Cardiac fibroblast (primary cell): ENCODE measurements around the gene RAC3.

Experiments used
- DNase-seq, 2 donors: peaks; one replicate each; pipeline versions ENCODE4 v3.0.0 to v3.0.0-alpha.2; 2010; ENCODE audit warnings: low read depth in 2 of 2
- H3K4me3 ChIP-seq, 2 donors: replicated peaks in 1 of 2; 1 replicate in 1 of 2; 2 replicates in 1 of 2; pipeline ENCODE4 v1.5.1; 2011; ENCODE audit warnings: low read depth in 2 of 2, low read length in 2 of 2, mild to moderate bottlenecking in 2 of 2, moderate library complexity in 1 of 2
- CTCF ChIP-seq: IDR thresholded peaks from one replicate; pipeline ENCODE4 v1.5.1; 2011; ENCODE audit warnings: low read depth, mild to moderate bottlenecking, low read length, inconsistent platforms

Gene RAC3

DNA sequence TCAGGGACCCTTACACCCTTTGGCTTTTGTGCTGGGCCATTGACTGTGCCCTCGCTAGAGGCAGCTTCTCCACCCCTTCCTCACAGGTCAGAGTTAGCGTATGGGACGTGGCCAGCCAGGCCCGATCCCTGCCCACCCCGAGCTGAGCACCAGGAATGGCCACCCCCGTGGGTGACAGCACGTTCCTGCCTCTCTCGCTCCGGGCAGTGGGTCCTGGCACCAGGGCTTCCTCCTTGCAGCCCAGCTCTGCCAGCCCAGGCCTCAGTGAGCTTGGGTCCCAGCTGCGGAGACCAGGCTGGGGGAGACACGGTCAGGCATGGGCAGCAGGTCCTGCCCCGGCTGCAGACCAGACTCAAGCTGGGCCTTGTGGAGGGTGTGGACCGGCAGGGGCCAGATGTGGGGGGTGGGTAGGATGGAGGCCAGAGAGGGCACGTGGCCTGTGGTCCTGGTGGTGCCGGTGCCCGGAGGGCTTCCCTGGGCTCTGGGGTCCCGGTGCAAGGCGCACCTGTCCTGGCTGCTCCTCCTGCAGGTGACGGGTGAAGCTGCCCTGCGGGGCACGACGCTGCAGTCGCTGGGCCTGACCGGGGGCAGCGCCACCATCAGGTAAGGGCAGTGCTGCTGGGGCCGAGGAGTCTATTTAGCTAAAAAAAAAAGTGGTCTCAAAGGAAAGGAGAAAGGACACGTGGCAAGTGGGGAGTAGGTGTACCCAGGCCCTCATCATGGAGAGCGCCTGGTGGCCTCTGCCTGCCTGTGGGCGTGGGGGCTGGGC is 35.8 kb upstream of the RAC3 start:
- DNase-seq: no peak
- no peak overlapping the region for H3K4me3 ChIP-seq
- TF ChIP-seq CTCF: no peak

DNA sequence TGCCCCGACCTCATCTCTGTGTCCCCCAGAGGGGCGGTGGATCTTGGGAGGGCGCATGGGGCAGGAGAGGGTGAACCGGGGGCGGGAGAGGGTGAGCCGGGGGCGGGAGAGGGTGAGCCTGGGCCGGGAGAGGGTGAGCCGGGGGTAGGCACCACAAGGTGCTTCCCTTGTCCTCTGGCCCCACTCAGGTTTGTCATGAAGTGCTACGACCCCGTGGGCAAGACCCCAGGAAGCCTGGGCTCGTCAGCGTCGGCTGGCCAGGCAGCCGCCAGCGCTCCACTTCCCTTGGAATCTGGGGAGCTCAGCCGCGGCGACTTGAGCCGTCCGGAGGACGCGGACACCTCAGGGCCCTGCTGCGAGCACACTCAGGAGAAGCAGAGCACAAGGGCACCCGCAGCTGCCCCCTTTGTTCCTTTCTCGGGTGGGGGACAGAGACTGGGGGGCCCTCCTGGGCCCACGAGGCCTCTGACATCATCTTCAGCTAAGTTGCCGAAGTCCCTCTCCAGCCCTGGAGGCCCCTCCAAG is 35.2 kb upstream of the RAC3 start:
- no peak for DNase-seq
- no peak overlapping the region for H3K4me3 ChIP-seq
- no peak for TF ChIP-seq CTCF

DNA sequence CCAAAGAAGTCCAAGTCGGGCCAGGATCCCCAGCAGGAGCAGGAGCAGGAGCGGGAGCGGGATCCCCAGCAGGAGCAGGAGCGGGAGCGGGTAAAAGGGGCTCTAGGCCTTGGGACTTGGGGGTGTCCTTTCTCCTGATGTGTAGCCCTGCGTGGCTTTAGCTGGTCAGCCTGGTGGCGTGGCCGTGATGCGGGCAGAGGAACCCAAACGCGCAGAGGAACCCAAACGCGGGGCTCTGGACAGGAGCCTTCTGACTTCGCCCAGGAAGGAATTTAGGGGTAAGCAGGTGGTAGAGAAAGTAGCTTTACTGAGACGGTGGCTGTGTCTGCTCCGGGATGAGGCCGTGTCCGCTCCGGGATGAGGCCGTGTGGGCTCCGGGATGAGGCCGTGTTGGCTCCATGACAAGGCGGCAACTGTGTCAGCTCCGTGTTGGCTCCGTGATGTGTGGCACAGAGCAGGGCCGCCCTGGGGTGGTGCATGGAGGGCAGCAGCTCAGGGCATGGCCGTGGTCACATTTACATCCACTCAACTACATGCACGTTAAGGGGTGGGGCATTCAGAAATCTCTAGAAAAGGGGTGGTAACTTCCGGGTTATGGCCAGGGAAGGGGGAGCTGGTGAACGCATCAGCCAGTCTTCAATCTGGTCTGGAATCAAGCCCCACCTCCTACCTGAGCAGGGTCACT is 34.6 kb upstream of the RAC3 start:
- no peak for DNase-seq
- TF ChIP-seq CTCF: no peak
- no peak overlapping the region for H3K4me3 ChIP-seq

DNA sequence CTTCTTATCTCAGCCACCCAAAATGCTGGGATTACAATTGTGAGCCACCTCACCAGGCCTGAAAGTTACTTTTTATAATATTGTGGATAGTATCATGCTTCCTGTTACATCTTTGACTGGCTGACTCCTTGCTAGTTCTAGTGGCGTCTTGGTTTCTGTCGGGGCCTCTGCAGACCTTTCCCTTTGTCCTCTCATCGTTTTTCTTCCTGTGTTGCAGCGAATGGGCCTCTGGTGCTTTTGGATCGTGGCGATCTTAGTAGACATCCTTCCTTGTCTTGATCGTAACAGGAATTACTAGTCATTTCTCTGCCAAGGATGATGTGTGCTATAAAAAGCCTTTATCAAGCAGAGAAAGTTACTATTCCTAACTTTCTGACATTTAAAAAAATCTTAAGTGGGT is 33.3 kb upstream of the RAC3 start:
- no peak for DNase-seq
- no peak for TF ChIP-seq CTCF
- no peak overlapping the region for H3K4me3 ChIP-seq

- TF ChIP-seq CTCF: no peak
- no peak for DNase-seq
- H3K4me3 ChIP-seq: no peak overlapping the region
These were observed 32.6 kb upstream of the RAC3 start for GRCh38 chr17:81998691-81999438.

DNA sequence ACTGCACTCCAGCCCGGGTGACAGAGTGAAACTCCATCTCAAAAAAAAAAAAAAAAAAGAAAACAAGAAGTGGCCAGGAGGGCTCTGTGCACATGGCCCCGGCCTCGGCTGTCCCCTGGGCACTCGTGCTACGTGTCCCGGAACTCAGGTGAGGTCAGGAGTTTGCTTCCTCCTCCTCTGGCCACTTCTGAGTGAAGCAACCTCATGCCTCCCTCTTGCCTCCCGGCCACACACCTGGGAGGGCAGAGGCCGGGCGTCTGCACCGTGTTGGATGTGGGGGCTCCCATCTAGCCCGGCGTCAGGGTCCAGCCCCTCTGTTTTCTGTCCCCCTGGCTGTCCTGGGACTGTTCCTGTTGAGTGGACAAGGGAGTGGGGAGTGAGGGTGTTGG is 31.9 kb upstream of the RAC3 start:
- TF ChIP-seq CTCF: no peak
- no peak for DNase-seq
- no peak overlapping the region for H3K4me3 ChIP-seq
